Neural progenitor cell (in vitro differentiated cells): Measurements from ENCODE around the gene PLK1. TPM values are rescaled to one million over a fixed set of nuclear protein-coding genes. Genes with fewer than 3 reads are reported as not detected.

ENCODE experiments used
- DNase-seq: peaks from one replicate; pipeline ENCODE4 v3.0.0-alpha.2; 2016; ENCODE audit warnings: low spot score
- H2AFZ ChIP-seq: fragments of 200-600 bp; sonication (generic); replicated peaks from 2 replicates; pipeline ENCODE4 v1.6.1; 2016; ENCODE audit warnings: antibody characterized with exemption
- H3F3A ChIP-seq: fragments of 200-600 bp; sonication (generic); 2 replicates; pipeline ENCODE4 v1.6.1; 2016; ENCODE audit warnings: antibody characterized with exemption, low read depth
- H3K27ac ChIP-seq: fragments of 200-600 bp; sonication (generic); 2 replicates; pipeline ENCODE4 v1.5.1; 2016; ENCODE audit warnings: mild to moderate bottlenecking
- H3K27me3 ChIP-seq: fragments of 200-600 bp; sonication (generic); 2 replicates; pipeline ENCODE4 v1.6.1; 2016; ENCODE audit warnings: mild to moderate bottlenecking, moderate library complexity
- H3K36me3 ChIP-seq: fragments of 200-600 bp; sonication (generic); 2 replicates; pipeline ENCODE4 v1.5.1; 2016
- H3K4me1 ChIP-seq: fragments of 200-600 bp; sonication (generic); 2 replicates; pipeline ENCODE4 v1.6.1; 2016; ENCODE audit warnings: mixed run types
- H3K4me2 ChIP-seq: fragments of 200-600 bp; sonication (generic); 2 replicates; pipeline ENCODE4 v1.6.1; 2016
- H3K4me3 ChIP-seq: fragments of 200-600 bp; sonication (generic); 2 replicates; pipeline ENCODE4 v1.5.1; 2016
- H3K79me2 ChIP-seq: fragments of 200-600 bp; sonication (generic); 2 replicates; pipeline ENCODE4 v1.6.1; 2016; ENCODE audit warnings: low read depth
- H3K9ac ChIP-seq: fragments of 200-600 bp; sonication (generic); 2 replicates; pipeline ENCODE4 v1.6.1; 2016
- H3K9me3 ChIP-seq: fragments of 200-600 bp; sonication (generic); 2 replicates; pipeline ENCODE4 v1.5.1; 2016; ENCODE audit warnings: low read depth
- H4K20me1 ChIP-seq: fragments of 200-600 bp; sonication (generic); 2 replicates; pipeline ENCODE4 v1.6.1; 2016; ENCODE audit warnings: low read depth
- H3K27ac Mint-ChIP-seq: 3 replicates; pipeline ENCODE4 v1.8.0; 2021; ENCODE audit warnings: mixed read lengths
- H3K27me3 Mint-ChIP-seq: 2 replicates; pipeline ENCODE4 v1.8.0; 2022; ENCODE audit warnings: low read depth, mild to moderate bottlenecking, inconsistent platforms, moderate library complexity, mixed read lengths; ENCODE audit not compliant: insufficient read depth
- H3K36me3 Mint-ChIP-seq: 3 replicates; pipeline ENCODE4 v1.8.0; 2021; ENCODE audit warnings: mixed read lengths
- H3K4me1 Mint-ChIP-seq: 3 replicates; pipeline ENCODE4 v1.8.0; 2021; ENCODE audit warnings: mixed read lengths
- H3K4me3 Mint-ChIP-seq: 3 replicates; pipeline ENCODE4 v1.8.0; 2021; ENCODE audit warnings: mild to moderate bottlenecking, moderate library complexity, mixed read lengths
- H3K9me3 Mint-ChIP-seq: 3 replicates; pipeline ENCODE4 v1.8.0; 2020; ENCODE audit warnings: mixed read lengths
- EZH2 ChIP-seq: fragments of 200-600 bp; sonication (generic); IDR thresholded peaks from 2 replicates; pipeline ENCODE4 v1.6.1; 2017; ENCODE audit warnings: antibody characterized with exemption, mild to moderate bottlenecking, moderate library complexity
- EZH2phosphoT487 ChIP-seq: fragments of 200-600 bp; sonication (generic); IDR thresholded peaks from 2 replicates; pipeline ENCODE4 v1.6.1; 2017; ENCODE audit warnings: antibody characterized with exemption
- total RNA-seq: library from RNA; depleted of rRNA; stranded (reverse); fragments of >200 nt; gene quantifications from 2 replicates; pipeline ENCODE4 v1.2.3, GENCODE V29; 2015; ENCODE audit warnings: low replicate concordance
- TF ChIP-seq, protein P1 (sequence below): fragments of 200-600 bp; sonication (generic); IDR thresholded peaks from 2 replicates; pipeline ENCODE4 v1.5.1; 2017; ENCODE audit warnings: antibody characterized with exemption, mild to moderate bottlenecking

The PLK1 gene
- total RNA-seq, 1 donor from 2014 or later, result 93.5 TPM

DNA sequence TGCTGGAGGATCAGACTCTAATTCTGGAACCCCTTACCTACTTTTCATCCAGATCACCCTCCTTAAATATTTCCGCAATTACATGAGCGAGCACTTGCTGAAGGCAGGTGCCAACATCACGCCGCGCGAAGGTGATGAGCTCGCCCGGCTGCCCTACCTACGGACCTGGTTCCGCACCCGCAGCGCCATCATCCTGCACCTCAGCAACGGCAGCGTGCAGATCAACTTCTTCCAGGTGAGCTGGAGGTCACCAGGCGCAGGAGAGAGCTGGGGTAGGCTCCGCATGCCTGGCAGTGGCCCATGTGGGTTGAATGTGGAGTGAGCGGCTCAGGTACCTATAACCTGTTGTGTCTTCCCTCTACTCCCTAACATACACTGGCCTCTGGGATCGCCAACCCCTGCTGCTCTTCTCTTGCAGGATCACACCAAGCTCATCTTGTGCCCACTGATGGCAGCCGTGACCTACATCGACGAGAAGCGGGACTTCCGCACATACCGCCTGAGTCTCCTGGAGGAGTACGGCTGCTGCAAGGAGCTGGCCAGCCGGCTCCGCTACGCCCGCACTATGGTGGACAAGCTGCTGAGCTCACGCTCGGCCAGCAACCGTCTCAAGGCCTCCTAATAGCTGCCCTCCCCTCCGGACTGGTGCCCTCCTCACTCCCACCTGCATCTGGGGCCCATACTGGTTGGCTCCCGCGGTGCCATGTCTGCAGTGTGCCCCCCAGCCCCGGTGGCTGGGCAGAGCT is 10.9 kb downstream of the PLK1 start:
- H3F3A ChIP-seq, result peaks cover 54% of the 10 kb centered on the region
- DNase-seq, result no peak
- TF ChIP-seq, protein P1, sequence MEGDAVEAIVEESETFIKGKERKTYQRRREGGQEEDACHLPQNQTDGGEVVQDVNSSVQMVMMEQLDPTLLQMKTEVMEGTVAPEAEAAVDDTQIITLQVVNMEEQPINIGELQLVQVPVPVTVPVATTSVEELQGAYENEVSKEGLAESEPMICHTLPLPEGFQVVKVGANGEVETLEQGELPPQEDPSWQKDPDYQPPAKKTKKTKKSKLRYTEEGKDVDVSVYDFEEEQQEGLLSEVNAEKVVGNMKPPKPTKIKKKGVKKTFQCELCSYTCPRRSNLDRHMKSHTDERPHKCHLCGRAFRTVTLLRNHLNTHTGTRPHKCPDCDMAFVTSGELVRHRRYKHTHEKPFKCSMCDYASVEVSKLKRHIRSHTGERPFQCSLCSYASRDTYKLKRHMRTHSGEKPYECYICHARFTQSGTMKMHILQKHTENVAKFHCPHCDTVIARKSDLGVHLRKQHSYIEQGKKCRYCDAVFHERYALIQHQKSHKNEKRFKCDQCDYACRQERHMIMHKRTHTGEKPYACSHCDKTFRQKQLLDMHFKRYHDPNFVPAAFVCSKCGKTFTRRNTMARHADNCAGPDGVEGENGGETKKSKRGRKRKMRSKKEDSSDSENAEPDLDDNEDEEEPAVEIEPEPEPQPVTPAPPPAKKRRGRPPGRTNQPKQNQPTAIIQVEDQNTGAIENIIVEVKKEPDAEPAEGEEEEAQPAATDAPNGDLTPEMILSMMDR, result no peak
- TF ChIP-seq EZH2 (no peak), EZH2phosphoT487 (no peak)
- no peaks in the 10 kb centered on the region for H3K27me3 Mint-ChIP-seq
- H3K4me1 Mint-ChIP-seq, result peaks cover 8% of the 10 kb centered on the region
- no peak overlapping the region for H3K27ac Mint-ChIP-seq
- H3K36me3 ChIP-seq, result peaks cover 21% of the 10 kb centered on the region
- H2AFZ ChIP-seq, result no peak overlapping the region
- no peaks in the 10 kb centered on the region for H3K27me3 ChIP-seq
- H3K4me2 ChIP-seq, result no peak overlapping the region
- H3K36me3 Mint-ChIP-seq, result peaks cover 31% of the 10 kb centered on the region
- H3K27ac ChIP-seq, result no peak overlapping the region
- H3K9ac ChIP-seq, result no peak overlapping the region
- no peaks in the 10 kb centered on the region for H3K9me3 ChIP-seq
- peaks cover 36% of the 10 kb centered on the region for H3K79me2 ChIP-seq
- peaks cover 27% of the 10 kb centered on the region for H4K20me1 ChIP-seq
- no peaks in the 10 kb centered on the region for H3K4me1 ChIP-seq
- no peak overlapping the region for H3K4me3 Mint-ChIP-seq
- no peak overlapping the region for H3K4me3 ChIP-seq
- no peaks in the 10 kb centered on the region for H3K9me3 Mint-ChIP-seq

DNA sequence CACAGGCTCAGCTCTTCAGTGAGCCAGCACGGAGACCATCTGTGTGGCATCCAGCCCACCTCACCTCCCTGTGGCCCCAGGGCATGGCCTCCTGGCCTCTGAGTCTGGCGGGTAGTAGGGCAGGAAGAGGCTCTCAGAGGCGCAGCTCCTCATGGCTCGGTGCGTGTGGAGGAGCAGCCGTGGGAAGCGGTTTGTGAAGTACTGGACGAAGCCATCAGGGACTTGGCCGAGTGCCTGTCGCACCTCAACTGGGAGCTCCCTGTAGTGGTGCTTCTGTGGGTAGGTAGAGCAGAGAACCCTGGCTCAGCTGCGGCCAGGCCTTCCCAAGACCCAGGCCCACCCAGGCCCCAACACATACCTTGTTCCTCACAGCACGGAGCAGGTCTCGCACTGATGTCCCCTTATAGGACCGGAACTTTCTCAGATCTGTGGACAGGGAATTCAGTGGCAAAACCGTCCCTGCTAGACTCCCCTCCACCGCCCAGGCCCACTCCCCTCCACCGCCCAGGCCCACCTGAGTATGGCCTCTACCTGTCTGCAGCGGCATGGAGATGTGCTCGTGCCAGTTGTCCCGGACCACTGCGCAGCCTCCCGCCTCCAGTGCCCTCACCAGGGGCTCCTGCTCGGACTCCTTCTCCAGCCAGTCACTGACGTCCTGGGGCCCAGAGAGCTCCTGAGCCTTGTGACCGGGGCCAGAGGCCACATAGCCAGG is 12.2 kb downstream of the PLK1 start:
- TF ChIP-seq, protein P1, result no peak
- no peak for TF ChIP-seq EZH2phosphoT487
- TF ChIP-seq EZH2, result no peak
- H3K9ac ChIP-seq, result no peak overlapping the region
- H3K4me3 Mint-ChIP-seq, result no peak overlapping the region
- H3K9me3 ChIP-seq, result no peaks in the 10 kb centered on the region
- H3K27ac ChIP-seq, result no peak overlapping the region
- H3K36me3 Mint-ChIP-seq, result peaks cover 24% of the 10 kb centered on the region
- H3K27me3 Mint-ChIP-seq, result no peaks in the 10 kb centered on the region
- H3K36me3 ChIP-seq, result peaks cover 11% of the 10 kb centered on the region
- H3K4me3 ChIP-seq, result no peak overlapping the region
- H3K4me1 Mint-ChIP-seq, result peaks cover 14% of the 10 kb centered on the region
- no peak overlapping the region for H2AFZ ChIP-seq
- H3K79me2 ChIP-seq, result peaks cover 24% of the 10 kb centered on the region
- H3K4me1 ChIP-seq, result no peaks in the 10 kb centered on the region
- H3F3A ChIP-seq, result peaks cover 62% of the 10 kb centered on the region
- H3K27me3 ChIP-seq, result no peaks in the 10 kb centered on the region
- peaks cover 17% of the 10 kb centered on the region for H4K20me1 ChIP-seq
- no peaks in the 10 kb centered on the region for H3K9me3 Mint-ChIP-seq
- H3K4me2 ChIP-seq, result no peak overlapping the region
- no peak for DNase-seq
- H3K27ac Mint-ChIP-seq, result no peak overlapping the region

DNA sequence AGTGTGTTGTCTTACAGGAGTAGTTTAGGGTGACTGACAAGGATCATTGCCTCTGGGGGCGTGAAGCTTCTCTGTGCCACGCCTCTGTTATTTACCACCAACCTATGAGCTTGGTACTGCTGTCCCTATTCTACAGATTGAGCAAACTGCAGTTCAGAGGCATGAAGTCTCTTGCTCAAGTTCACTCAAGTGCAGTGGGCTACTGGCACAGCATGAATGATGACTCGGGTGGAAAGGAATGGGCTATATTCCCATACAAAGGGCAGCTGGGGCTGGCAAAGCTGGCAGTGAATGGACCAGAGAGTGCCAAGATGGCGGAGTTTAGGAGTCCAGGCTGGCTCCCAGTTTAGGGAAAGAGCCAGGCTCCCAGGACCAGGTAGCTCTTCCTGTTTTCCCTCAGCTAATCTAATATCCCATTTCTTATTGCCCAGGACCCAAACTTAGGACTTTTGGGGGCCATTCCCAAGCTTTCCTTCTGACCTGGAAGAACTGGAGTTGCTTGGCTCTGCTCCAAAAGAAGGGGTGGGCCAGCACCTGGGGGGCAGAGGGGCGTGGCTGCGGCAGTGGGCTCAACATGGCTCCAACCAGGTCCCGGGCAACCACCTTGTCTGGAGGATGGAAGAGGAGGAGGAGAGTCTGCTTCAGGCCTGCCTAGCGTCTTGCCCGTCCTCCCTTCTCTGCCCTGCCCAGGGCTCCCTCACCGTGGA is 12.9 kb downstream of the PLK1 start:
- Histone ChIP-seq H2AFZ (no peak overlapping the region), H3F3A (peaks cover 62% of the 10 kb centered on the region), H3K36me3 (peaks cover 6% of the 10 kb centered on the region), H3K79me2 (peaks cover 16% of the 10 kb centered on the region), H3K9me3 (no peaks in the 10 kb centered on the region), H3K4me2 (no peak overlapping the region), H4K20me1 (peaks cover 12% of the 10 kb centered on the region), H3K4me3 (no peak overlapping the region), H3K9ac (no peak overlapping the region), H3K4me1 (no peaks in the 10 kb centered on the region), H3K27ac (no peak overlapping the region), H3K27me3 (no peaks in the 10 kb centered on the region)
- peaks cover 23% of the 10 kb centered on the region for H3K36me3 Mint-ChIP-seq
- H3K4me1 Mint-ChIP-seq, result peaks cover 14% of the 10 kb centered on the region
- no peak overlapping the region for H3K4me3 Mint-ChIP-seq
- no peak for DNase-seq
- H3K27ac Mint-ChIP-seq, result no peak overlapping the region
- TF ChIP-seq EZH2 (no peak), EZH2phosphoT487 (no peak)
- TF ChIP-seq, protein P1, result no peak
- H3K9me3 Mint-ChIP-seq, result no peaks in the 10 kb centered on the region
- H3K27me3 Mint-ChIP-seq, result no peaks in the 10 kb centered on the region
